ENCODE results near the gene TXNRD1.

GRCh38 chr12:104275689-104276088 lies 60.1 kb downstream of the TXNRD1 start:
- TF ChIP-seq POLR2AphosphoS5 (IDR thresholded peaks at IDR 0.05; ENCODE audit: low read depth, low read length), result no peak
- TF ChIP-seq SIN3A (IDR thresholded peaks at IDR 0.05; ENCODE audit: borderline replicate concordance, insufficient read depth, low read length), result no peak
- TF ChIP-seq TAF1 (IDR thresholded peaks at IDR 0.05; ENCODE audit: borderline replicate concordance, insufficient read depth, low read length), result no peak

Measured in PFSK-1 (cell line).